GM19372 (cell line): Measurements from ENCODE around the gene TNNI3K.
A peak's percentile ranks its signal among the peaks of the same experiment; 100 is the strongest.
"Not testable (repeated sequence)": the region's sequence is repeated elsewhere in the genome, so short reads cannot be mapped to it uniquely, and the experiment has no call there.

Source experiments
- ATAC-seq: cut with Tn5 transposase; IDR thresholded peaks from one replicate; pipeline ENCODE4 v1.9.1; 2021; ENCODE audit warnings: mild to moderate bottlenecking, low read depth, moderate library complexity; ENCODE audit not compliant: unreplicated experiment

TNNI3K gene, protein sequence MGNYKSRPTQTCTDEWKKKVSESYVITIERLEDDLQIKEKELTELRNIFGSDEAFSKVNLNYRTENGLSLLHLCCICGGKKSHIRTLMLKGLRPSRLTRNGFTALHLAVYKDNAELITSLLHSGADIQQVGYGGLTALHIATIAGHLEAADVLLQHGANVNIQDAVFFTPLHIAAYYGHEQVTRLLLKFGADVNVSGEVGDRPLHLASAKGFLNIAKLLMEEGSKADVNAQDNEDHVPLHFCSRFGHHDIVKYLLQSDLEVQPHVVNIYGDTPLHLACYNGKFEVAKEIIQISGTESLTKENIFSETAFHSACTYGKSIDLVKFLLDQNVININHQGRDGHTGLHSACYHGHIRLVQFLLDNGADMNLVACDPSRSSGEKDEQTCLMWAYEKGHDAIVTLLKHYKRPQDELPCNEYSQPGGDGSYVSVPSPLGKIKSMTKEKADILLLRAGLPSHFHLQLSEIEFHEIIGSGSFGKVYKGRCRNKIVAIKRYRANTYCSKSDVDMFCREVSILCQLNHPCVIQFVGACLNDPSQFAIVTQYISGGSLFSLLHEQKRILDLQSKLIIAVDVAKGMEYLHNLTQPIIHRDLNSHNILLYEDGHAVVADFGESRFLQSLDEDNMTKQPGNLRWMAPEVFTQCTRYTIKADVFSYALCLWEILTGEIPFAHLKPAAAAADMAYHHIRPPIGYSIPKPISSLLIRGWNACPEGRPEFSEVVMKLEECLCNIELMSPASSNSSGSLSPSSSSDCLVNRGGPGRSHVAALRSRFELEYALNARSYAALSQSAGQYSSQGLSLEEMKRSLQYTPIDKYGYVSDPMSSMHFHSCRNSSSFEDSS

DNA sequence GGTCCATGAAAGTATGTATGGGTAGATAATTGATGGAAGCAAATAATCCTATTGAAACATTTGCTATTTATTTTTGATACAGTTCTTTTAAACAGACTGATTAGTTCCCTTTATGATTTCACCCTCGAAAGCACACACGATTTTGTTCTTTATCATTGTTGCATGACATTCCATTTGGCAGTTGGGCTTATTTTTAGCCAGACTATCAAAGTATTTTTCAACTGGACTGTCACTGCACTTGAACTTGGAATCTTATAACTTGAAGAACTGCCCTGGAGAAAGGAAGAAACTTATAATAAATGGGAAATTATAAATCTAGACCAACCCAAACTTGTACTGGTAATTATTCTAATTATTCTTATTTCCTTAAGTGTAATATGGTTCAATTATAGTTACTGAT is at the start of gene TNNI3K:
Gene TNNI3K, plus strand, starts transcription at position 235 of the 400 bp plus-strand sequence. Its CDS starts 65 bp downstream, at position 300.
- ATAC-seq = no peak

DNA sequence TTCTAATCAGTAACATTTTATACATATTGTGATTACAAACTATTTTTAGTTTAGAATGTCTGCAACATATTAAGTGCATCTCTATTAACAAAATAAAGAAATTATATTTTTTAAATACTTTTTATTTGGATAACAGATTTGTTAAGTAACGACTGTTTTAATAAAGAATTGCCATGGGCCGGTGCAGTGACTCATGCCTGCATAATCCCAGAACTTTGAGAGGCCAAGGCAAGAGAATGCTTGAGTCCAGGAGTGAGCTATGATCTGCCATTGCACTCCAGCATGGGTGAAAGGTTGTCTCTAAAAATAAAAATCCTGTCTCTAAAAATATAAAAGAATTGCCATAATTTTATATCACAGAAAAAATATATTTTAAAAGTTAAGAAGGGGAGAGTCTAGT is 41.3 kb upstream of the TNNI3K start:
- no peak for ATAC-seq

DNA sequence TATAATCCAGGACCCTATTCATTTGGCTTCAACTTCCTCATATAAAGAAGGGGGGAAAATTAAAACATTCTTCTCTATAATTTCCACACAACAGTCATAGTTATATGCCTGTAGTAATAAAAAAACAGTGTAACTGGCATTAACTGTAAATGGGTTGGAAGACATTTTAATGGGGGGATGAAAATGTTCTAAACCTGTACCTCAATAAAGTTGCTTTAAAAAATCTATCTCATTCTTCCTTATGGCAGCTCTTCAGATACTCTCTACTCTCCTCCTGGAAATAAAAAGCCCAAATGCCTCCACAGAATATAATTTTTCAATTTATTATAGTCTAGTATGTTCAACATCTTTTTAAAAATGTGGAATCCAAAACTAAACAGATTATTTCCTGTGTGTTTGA is 39.8 kb upstream of the TNNI3K start:
- no peak for ATAC-seq

DNA sequence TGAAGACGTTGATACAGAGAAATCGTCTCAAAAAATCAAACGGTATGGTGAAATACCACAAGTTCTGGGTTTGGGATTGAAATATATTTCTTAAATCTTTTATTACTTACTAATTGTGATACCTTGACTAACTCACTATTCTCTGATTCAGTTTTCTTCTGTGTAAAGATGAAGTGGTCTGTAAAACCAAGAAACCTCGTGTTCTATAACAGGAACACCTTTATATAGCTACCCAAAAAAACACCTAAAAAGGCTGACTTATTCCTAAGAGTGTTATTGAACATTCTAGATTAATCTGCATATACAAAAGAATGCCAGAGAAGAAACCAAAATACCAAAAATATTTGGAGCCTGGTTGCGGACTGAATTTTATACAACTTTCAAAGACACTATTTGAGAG is 37.9 kb upstream of the TNNI3K start:
- no peak for ATAC-seq

DNA sequence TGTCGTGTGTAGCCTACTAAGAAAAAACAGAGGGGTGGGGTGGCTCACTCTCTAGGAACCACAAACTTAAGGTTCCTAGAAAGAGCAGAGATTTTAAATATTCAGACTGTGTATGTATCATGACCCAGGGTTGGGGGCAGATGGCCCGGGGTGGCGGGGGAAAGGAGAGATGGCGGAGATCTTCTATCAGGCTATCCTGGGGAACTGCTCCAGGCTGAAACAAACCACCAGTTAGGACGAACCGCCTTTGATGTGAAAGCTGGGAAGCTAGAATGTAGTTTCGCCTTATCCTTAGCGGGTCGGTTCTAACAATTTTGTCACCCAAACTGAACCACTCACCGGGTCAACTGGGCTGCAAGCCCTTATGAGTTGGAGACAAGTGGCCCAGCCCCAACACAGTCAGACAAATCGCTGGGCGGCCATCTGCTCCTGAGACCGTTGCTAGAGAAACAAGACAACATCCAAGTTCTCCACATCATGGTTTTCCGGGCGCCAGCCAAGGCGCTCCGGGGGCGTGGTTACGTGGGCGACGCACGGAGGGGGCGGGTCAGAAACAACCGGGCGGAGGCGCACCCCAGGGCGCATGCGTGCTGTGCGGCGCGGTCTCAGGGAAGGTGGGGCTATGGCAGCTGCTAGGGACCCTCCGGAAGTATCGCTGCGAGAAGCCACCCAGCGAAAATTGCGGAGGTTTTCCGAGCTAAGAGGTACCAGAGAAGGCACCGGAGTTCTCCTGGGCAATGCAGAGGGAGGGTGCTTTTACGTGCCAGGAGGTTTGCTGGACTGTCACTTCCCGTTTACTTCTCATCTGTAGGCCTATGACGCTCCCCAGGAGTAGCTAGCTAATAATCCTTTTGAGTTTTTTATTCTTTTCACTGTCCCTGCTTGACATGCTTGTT is 37.3 kb upstream of the TNNI3K start, which contains the start of the genes FPGT and LRRIQ3:
Gene FPGT, plus strand, starts transcription at position 586 of the 896 bp plus-strand sequence. Its CDS starts 37 bp downstream, at position 623.
Gene LRRIQ3, minus strand, starts transcription at position 520 of the 896 bp plus-strand sequence. CDS start 14,492 bp downstream, outside the sequence.
- ATAC-seq = peak; percentile 91

DNA sequence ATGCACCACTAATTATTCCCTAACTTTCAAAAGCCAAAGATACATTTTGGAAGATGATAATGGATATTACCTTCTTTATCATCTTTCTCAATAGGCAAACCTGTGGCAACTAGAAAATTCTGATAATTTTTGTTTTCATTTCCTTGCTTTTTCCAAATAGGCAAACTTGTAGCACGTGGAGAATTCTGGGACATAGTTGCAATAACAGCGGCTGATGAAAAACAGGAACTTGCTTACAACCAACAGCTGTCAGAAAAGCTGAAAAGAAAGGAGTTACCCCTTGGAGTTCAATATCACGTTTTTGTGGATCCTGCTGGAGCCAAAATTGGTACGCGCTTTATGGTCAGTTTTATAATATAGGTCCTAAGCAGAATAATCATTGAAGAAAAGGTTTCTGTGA is 35.7 kb upstream of the TNNI3K start:
- no peak for ATAC-seq

DNA sequence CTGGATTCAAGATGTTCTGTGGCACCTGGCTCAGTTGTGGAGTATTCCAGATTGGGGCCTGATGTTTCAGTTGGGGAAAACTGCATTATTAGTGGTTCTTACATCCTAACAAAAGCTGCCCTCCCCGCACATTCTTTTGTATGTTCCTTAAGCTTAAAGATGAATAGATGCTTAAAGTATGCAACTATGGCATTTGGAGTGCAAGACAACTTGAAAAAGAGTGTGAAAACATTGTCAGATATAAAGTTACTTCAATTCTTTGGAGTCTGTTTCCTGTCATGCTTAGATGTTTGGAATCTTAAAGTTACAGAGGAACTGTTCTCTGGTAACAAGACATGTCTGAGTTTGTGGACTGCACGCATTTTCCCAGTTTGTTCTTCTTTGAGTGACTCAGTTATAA is 29.9 kb upstream of the TNNI3K start:
- ATAC-seq = no peak

DNA sequence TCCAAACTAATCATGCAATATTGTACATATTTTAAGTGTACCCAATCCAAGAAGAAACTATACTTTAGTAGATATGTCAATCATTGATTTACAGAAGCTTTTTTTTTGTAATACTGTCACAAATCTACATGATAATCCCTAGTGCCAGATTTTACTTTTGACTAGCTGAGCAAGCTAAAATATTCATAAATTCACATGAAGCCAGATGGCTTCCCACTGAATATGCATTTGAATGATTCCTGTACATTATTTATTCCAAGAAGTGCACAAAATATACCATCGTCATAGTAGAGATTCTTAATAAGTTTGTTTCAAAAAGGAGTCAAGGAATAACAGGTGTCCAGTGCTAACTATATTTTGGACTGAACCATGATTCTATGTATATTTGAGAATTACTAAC is 20.0 kb upstream of the TNNI3K start:
- ATAC-seq = no peak

DNA sequence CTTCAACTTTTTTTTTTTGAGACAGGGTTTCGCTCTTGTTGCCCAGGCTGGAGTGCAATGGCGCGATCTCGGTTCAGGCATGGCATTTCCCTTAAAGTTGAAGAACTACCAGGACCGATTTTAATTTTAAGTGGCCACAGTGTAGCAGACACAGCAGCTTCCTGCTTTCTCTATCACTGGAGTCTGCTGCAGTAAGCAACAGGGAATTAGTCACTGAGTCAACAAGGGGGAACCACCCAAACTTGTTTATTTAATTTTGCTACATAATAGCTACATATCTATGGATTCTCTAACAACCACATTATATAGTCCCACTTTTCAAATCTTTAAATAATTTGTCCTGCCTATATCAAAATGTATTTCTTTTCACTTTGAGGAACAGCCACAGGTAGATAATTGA is 12.5 kb upstream of the TNNI3K start:
- no peak for ATAC-seq

DNA sequence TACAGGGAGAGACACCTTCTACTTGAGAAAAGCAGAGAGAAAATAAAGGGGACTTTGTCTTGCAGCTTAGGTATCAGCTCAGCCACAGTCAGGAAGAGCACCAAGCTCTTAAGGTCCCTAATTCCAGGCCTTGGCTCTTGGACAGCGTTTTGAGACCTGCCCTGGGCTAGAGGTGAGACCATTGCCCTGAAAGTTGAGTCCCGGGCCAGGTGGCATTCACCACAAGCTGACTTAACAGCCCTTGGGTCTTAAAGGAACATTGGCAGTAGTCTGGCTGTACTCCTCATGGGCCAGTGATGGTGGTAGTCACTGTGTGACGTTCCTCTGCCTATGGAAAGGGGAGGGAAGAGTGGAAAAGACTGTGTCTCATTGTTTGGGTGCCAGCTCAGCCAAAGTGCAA is 11.7 kb upstream of the TNNI3K start:
- no peak for ATAC-seq

DNA sequence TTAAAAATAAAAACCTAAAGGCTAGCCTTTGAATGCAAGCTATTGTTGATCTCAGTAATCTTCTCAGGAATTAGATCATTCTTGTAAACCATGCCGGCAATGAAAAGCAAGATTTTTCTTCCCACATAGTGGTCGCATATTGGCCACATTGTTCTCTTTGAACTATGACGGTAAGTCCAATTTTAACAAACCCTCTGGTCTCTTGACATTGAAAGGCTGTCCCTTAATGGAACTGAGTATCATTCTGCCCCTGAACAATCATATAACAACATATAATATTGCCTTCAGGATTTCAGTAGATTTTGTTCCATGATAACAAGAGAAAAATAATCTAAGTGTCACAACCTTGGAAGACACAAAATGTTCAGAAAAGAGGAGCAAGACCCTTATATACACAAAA is 1.3 kb downstream of the TNNI3K start:
- ATAC-seq = no peak

DNA sequence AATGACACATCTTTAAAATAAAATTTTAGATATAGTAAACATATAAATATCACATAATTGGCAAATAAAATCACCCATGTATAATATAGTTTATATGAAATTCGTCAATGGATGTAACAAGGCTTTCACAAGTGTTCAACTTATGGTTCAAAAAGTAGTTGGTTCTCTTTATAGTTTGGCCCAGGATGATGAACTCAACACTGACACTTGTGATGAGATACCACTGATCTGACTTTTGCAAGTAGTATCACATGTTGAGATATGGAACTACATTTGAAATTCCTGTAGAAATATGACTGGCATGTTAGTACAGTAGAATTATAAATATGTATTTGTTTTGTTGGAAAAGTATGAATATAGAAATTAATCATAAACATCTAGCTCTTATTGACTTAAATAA is 1.8 kb downstream of the TNNI3K start:
- ATAC-seq = no peak

DNA sequence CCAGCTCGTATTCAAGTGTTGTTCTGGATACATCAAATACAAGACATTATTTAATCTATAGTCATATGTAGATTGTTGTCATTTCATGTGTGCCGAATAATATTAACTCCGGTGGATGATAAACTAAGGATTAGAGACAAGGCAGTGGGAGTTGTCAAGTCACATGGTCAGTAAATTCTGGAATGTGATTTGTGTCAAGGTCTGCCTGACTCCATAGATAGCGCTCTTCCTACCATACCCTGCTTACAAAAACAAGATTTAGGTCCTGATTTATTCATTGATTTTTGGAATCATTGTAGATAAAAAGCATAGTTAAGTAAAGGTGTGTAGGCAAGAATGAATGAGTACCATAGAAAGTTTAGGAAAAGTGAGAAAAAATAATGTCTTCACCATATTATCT is 2.6 kb downstream of the TNNI3K start:
- ATAC-seq = no peak

DNA sequence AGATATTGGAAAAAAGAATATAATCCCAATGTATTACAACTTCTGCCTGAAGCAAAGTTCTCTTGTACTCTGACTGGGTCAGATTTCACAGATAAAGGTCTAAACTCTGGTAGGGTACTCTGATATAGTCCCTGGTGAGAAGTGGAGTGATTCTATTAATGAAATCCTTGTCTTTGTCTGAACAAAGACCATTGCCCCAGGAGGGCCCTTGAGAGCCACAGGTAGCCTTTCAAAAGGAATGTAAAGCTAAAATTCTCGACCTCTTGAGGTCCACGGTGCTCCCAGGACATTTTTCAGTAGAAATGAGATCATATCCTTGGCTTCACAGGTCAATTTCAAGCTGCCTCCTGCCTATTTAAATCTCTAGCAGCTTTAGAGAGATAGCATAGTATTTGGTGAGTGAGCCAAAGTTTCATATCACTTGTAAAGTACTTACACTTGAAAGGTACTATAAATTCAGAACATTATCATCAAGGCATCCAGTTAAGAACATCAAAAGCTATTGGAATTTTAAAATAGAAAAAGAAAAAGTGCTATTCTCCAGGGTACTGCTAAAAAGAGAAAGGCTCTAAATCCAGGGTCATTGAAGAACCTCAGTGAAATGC is 10.1 kb downstream of the TNNI3K start:
- ATAC-seq = no peak

DNA sequence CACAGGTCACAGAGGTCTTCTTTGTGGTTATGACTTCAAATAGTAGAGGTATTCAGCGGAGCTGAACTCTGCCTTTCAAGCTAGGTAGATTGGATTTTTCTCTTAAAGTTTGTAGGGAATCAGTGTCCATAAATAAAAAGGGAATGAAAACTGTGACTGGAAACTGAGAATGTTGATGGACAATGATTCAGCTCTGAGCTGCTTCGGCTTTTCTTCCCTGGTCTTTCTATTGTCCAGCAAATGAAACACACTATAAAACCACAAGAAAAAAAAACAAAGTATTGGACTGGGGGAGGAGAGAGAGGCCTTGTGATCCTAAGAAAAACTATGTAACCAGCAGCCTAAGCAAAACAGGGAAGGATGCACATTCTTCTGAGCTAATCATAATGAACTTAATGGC is 11.1 kb downstream of the TNNI3K start:
- ATAC-seq = no peak

DNA sequence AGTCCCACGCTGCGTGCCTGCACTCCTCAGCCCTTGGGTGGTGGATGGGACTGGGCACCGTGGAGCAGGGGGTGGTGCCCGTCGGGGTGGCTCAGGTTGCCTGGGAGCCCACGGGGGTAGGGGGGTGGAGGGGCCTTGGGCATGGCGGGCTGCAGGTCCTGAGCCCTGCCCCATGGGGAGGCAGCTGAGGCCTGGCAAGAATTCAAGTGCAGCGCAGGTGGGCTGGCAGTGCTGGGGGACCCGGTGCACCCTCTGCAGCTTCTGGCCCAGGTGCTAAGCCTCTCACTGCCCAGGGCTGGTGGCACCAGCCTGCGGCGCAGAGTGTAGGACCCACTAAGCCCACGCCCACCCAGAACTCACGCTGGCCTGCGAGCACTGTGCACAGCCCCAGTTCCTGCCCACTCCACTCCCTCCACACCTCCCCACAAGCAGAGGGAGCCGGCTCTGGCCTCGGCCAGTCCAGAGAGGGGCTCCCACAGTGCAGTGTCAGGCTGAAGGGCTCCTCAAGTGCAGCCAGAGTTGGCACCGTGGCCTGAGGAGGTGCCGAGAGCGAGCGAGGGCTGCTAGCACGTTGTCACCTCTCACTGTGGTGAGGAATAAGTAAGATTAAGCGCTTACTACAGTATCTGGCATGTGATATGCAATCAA is 12.8 kb downstream of the TNNI3K start:
- no peak for ATAC-seq

DNA sequence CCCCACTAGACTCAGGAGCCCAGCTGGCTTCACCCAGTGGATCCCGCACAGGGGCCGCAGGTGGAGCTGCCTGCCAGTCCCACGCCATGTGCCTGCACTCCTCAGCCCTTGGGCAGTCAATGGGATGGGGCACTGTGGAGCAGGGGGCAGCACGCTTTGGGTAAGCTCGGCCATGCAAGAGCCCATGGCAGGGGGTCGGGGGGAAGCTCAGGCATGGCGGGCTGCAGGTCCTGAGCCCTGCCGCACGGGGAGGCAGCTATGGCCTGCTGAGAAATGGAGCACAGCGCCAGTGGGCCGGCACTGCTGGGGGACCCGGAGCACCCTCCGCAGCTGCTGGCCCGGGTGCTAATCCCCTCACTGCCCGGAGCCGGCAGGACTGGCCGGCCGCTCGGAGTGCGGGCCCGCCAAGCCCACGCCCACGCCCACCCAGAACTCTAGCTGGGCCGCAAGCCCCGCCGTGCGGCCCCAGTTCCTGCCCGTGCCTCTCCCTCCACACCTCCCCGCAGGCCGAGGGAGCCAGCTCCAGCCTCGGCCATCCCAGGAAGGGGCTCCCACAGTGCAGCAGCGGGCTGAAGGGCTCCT is 18.1 kb downstream of the TNNI3K start:
- ATAC-seq = not testable (repeated sequence)

DNA sequence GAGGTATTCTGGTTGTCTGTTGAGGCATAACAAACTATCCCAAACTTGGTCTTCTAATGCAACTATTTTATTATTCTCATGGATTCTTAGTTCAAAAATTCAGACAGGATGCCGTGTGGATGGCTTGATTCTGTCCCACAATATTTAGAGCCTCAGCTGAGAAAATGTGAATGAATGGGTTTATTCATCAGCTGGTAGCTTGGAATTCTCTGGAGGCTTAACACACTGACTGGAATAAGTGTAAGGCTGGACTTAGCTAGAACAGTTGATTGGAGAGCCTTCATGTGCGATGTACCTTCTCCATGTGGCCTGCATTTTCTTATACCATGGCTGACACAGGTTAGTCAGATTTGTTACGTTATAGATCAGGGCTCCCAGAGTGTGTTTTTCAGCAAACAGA is 30.8 kb downstream of the TNNI3K start:
- ATAC-seq = no peak

DNA sequence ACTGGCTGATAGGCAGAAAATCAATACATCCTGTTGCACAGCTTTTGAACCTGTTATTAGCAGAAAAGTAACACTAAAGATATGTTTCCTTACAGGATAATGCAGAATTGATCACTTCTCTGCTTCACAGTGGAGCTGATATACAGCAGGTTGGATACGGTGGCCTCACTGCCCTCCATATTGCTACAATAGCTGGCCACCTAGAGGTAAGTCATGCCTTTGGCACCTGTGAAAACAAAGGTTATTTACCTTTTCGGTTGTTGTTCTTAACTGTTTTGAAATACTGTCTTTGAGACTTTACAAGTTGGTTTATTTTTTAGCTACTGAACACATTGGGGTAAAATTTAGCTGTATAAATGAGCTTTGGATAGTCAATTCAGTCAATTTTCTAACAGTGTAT is 36.3 kb downstream of the TNNI3K start:
- ATAC-seq = no peak
